Measurements from ENCODE around the gene AGAP1.

Gene AGAP1

DNA sequence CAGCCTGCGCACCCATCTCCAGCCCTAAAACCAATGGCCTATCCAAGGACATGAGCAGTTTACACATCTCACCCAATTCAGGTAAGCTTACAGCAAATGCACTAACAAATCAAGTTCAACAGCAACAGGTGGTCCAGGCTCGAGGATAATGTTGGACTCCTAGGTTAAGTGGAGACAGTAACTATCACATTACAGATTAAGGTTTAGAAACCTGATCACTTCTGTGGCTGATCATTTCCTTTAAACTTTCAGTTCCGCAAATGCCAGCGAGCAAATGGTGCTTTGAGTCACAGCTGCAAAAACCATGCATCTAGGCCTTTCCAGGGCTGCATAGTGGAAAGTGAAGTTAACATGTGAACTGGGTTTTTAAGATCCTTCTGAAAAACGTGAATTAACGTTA lies 415.0 kb downstream of the AGAP1 start:
- no peak for DNase-seq

DNA sequence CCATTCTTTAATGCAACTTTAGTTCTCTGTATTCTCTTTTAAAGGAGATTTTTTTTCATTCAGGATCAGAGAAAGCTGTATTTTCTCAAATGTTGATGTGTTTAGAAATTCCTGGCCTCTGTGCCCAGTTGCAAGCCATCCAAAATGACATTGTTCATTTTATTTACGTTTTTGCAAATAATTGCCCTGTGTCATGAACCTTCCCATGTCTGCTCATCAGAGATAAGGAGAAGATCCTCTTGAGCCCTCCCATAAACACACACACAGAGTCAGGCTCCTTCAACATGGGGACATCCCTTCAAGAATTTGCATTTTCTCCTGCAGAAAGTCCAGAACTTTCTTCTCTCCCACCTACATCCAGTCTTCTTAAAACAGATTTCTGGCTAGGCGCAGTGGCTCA lies 415.5 kb downstream of the AGAP1 start:
- no peak for DNase-seq

DNA sequence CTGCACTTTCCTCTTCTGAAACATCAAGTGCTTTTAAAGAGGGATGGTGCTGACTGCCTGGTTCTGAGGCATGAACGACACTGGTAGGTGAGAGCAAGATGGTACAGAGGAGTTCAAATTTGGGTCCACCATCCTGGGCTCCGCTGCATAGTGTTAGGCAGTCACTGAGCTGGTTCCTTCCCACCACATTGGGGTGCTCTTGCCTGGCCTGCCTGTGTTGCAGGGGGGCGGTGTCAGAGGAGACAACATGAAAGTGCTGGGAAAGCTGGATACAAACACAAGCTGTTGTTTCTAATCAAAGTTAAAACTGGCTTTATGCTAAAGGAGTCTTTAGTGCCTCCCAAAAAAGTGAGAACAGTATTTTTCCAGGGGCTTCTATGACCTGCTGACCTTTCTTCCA lies 416.2 kb downstream of the AGAP1 start:
- DNase-seq = no peak

DNA sequence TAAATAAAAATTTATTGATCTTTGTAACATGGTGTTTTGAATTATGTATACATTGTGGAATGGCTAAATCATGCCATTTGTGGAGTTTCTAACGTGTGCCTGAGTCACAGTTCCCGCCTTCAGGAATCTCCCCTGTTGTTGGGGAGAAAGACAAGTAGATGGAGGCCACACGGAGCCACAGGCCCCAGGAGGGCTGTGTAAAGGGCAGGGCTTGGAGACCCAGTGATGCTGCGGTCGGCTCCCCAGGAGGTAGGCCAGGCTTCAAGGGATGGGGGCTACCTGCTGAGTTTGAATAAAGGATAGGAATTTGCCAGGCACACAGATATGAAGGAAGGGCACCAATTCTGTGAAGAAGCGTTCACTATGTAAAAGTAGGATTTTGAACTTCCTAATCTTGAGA lies 417.3 kb downstream of the AGAP1 start:
- no peak for DNase-seq

DNA sequence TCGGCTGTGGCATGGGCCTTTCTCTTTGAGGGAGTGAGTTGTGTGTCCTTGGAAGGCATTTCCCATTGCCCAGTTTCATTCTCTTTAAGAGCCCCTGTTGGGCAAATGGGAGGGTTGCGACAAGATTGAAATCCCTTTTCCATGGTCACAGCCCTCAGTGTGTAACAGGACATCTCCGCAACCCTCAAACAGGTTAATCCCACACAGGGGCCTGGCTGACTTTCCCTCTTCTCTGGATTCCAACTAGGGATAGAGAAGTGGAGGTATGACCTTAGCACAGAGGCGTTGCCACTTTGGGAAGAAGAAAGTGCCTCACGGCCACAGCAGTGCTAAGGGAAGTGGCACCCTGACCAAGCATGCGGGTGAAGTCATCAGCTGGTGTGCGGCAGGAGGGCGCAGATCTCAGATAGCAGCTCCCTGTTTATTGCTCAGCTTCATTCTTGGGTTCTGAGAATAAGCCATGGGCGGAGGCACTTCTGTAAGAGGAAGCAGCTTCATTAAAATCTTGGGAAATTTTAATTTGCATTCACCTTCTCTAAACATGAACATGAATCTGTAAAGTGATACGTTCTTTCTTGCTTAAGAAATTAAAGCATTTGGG lies 417.9 kb downstream of the AGAP1 start:
- no peak for DNase-seq

DNA sequence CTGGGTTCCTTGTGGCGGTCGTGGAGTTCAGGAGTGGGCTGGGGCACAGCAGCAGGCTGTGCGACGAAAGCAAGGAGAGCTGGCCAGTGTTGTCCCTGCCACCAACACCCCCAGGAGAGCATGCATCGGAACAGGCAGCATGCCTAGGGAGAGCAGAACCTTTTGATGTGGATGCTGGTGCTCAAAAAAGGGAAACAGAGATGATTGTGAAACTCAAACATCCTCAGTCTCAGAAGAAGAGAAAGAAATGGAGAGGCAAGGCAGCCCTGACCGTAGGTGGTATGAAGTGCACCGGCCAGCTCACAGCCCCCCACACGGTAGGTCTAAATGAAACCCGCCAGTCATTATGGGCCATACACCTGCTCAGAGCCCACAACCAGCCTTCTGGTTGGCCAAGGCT lies 420.9 kb downstream of the AGAP1 start:
- DNase-seq = no peak

DNA sequence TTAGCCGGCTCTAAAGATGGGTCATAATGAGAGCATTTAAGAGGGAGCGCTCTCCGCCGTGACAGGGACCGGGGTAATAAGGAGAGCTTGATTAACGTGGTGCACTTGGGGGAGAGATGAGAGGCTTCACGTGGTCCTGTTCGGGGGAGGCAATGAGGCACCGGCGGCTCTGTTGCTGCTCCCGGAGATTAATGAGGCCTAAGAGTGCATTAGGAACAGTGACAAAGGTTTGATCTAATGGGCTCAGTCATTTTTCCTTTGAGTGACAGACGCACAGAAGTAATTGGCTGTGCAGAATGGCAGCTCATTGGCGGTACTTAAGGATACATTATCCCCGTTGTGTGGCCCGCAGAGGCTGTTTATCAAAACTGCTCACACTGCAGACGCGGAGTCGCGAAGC lies 423.7 kb downstream of the AGAP1 start:
- DNase-seq = no peak

DNA sequence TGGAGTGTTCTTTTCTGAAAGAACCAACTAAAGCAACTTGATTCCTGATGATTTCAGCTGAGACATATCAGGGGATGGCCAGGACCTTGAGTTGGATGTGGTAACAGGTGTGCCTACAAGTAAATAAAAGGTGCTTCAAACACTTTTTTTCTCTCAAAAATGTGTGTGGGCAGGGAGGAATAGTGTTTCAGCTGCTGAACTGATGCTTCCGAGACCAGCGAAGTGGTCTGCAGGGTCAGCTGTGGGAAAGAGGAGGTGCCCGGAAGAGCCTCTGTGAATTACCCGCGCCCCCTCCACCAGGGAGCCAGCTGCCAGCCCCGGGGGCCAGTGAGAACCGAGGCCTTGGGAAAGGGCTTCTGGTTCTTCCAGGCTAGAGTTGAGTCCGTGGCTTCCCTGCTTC lies 425.0 kb downstream of the AGAP1 start:
- DNase-seq = no peak

DNA sequence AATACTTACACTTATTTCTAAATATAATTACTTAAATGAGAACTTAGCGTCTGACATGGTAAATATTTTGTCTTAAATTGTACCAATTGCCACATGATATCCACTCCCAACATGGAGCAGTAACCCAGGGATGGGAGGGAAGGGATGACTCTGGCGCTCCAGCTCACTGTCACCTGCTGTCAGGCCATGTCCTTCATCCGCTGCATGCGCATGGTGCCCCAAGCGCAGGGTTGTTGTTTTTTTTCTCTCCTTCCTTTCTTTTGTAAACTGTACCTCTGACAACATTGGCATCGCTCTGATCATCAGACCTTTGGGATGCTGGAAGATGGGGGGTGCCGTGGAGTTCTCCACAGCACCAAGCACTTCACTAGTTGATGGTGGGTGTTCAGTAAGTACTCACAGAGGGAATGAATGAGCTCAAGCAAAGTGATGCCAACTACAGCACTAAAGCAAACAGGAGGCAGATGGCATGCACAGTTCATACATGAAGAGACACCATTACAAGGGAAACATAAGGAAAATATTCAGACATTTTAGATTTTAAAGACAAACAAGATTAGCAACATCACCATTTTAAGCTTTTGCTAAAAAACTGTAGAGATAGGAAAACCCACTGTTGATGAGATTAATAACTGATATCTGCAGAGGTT lies 426.5 kb downstream of the AGAP1 start:
- DNase-seq = no peak

DNA sequence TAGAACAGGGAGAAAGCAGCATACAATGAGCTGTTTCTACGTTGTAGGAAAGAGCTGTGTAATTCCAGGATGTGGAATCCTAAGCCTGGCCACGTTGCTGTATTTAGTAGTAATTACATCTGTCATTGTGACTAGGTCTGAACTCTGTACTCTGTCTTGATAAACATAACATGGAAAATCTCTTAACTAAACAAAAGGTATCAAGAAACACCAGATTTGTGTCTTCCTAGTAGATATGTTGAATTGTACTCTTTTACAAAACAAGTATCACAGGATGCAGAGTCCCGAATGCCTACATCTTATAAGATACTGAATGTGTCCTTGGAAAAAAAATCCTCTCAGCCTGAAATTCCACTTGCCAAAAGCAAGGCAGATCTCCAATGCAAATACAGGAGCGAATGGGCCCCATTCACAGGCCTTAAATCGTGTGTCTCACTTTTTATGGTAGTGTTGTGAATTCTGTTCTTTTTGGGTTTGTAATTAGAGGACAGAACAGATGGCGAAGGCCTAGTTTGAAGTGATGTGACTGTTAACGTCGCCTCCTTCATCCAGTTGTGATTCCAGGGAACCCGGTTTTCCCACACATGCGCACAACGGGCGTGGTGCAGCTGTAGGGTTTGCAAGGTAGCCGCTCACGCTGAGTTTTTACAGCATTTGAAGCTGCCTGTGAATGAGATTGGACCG lies 427.8 kb downstream of the AGAP1 start:
- DNase-seq = no peak

DNA sequence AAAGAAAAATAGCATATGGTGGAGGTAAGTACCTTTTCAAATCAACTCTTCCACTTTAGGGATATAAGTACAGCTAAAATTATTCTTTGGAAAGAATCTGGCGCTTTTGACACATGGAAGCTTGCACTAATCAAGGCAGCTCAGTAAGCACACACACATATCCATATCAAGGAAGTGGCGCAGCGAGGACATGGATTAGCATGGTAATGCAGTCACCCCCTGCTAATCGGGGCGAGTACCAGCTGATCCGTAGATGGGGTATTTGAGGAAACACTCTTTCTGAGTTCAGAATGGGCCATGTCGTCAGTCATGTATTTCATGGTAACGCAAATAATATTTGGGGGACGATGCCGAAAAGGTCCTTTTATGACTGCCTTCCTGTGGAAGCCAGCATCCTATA lies 429.0 kb downstream of the AGAP1 start:
- DNase-seq = no peak

DNA sequence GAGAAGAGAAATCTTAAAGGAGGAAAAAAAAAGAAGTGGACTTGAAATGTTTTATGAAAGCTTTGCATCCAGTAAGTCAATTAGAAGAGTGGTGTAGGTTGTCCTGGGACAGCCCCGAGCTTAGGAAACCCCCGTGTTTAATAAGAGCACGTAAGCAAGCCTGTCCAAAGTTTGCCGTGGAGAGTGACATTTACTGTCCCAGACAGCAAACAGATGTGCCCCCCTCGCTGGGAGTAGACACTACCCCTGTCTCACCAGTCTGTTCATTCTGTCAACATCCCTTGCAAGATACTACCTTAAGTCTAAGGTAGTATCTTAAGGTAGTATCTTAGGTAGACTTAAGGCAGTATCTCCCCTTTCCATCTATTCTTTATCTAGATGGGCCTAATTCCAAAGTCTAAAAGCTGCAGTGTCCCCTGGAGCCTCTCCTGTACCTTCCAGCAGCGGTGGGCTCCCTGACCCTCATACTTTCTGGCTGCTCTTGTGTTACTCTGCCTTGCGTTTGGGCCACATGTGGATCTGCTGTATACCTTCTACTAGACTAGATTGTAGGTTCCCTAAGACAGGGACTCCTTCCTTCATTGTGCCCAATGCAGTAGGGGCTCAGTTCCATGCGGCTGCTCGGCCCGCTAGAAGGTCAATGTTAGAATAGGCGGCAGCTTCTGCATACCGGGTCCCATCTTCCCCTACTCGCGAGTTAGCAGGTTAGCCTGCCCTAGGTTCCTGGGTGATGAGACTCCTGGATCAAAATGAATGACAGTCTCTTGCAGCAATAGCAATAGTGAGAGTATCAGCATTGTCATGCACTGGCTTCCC lies 430.2 kb downstream of the AGAP1 start:
- DNase-seq = no peak

DNA sequence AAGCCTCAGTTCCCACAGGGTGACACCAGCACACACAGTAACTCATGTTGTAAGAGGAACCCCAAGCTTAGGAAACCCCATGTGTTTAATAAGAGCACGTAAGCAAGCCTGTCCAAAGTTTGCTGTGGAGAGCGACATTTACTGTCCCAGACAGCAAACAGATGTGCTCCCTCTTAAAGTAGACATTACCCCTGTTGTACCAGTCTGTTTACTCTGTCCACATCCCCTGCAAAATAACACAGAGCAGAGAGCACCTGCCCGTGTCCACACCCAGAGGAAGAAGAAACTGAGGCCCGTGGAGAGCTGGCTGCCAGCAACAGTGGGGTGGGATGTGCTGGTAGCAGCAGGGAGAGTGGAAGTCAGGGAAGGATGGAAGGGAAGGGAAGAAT lies 430.8 kb downstream of the AGAP1 start:
- no peak for DNase-seq

DNA sequence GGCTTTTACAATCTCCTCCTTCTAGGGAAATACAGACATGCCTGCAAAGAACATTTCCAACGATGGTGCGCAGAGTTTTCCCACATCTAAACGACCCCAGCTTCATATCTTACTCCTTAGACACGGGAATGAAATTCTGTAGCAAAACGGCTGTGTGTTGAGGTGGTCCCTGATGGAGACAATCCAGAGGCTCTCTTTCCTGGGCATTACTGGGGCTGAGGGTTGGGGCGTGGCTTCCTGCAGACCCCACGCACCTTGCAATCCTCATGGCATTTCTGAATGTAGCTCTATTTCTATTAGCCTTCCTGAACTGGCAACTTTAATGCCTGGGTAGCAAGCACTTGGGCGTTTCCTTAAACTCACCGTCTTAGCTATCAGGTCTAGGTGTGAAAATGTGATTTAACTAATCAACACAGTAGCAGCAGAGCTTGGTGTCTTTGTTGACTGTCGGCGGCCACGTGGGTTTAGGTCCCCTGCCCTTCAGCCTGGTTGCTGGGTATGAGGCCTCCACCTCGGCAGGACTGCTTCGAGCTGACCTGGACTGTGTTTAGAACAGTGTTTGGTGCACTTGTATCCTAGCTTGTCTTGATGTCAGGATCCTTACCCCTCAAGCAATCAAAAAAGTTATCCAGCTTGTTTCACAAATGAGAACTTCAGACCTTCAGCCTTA lies 431.5 kb downstream of the AGAP1 start:
- DNase-seq = no peak

DNA sequence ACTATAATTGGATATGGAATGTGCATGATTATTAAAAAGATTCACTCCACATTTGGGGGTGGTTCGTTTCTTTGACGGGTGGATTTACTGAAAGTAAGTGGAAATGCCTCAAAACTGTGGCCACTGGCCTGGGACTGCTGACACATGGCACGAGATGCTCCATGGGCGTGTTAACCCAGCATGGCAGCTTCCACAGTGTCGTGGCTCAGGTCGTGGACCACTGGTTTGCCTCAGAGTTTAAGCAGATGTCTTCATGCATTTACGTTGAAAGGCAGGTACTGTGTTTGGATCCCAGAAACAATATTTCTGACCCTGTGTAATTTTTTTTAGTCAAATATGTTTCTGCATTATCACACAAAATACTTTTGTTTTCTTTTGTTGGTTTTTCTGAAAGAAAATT lies 432.4 kb downstream of the AGAP1 start:
- DNase-seq = no peak

DNA sequence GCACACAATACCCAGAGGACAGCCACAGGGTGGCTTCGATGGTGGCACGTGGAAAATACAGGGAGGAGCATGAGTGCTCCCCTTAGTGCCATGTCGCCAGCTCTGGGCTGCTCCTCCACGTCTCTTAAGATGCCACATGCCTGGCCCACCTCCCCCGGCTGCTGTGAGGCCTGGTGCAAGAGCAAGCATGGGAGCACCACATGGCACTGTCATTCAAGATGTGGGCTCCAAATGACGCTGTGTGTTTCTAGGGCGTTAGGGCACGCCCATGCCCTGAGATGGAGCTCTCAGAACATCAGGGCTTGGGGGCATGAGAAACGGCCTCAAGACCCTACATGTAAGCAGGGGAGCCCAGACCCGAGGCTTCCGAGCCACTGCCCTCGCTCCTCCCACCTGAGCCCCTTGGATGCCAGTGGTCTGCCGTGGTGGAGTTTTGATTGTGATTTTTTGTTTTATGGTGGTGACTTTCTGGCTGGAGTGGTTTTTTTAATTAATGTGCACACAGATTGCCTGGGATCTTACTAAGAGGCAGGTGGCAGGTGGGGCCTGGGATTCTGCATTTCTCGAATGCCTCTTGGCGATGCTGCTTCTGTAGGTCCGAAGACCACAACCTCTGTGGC lies 435.0 kb downstream of the AGAP1 start:
- DNase-seq = no peak

DNA sequence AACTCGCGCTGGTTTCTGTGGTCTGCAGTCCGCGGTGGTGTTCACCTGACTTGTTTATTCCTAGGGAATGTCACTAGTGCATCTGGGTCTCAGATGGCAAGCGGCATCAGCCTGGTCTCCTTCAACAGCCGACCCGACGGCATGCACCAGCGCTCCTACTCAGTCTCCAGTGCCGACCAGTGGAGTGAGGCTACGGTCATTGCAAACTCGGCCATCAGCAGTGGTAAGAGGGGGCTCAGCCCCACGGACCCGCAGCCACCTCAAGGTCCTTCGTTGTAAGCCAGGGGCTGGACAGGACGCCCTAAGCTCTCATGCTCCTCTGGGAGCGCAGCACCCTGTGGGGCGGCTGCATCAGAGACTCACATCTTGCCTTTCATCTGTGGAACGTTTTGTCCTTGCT lies 436.9 kb downstream of the AGAP1 start:
- DNase-seq = no peak

DNA sequence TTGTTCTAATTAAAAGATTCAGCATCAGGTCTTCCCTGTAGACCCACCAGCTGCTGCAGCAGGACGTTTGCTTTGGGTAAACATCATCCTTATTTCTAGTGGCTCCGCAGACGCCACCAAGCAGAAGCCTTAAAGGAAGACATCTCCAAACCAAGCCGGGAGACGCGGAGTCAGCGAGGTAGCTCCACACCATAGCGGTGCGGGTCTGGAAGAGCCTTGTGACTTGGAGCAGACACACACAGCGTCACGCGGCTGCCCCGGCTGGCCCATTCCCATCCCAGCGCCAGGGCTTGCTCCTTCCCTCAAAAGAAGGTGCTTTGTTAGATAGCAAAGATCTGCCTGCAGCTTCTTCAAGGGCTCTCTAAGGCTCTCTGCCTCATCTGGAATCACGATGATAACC lies 437.8 kb downstream of the AGAP1 start:
- no peak for DNase-seq

DNA sequence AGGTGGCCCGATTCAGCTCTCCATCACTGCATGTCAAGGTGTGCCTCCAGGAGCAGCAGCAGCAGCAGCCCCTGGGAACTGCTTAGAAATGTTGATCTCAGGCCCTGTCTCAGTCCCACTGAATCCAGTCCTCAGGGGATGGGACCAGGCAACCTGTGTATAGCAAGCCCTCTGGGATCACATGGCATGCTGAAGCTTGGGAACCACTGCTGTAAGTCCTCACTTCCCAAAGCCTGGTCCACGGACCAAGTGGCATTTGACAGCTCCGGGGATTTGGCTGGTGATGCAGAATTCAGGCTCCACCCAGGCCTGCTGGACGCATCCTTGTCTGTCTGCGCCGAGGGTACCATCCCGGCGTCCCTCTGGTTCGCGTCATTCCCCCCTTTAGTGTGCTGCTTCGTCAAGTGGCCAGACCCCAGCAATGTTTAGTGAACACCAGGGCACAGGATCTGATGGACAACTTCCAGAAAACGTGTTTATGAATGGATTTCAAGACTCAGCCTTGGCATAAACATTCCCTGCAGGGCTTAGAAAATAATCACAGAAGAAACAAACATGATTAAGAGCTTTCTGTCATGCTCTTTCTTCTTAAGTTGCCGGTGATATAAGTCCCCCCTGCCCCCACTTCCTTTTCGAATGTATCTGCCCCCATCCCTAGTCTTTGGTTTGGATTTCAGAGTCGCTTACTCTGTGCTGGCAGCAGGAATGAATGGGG lies 440.4 kb downstream of the AGAP1 start:
- DNase-seq = no peak

DNA sequence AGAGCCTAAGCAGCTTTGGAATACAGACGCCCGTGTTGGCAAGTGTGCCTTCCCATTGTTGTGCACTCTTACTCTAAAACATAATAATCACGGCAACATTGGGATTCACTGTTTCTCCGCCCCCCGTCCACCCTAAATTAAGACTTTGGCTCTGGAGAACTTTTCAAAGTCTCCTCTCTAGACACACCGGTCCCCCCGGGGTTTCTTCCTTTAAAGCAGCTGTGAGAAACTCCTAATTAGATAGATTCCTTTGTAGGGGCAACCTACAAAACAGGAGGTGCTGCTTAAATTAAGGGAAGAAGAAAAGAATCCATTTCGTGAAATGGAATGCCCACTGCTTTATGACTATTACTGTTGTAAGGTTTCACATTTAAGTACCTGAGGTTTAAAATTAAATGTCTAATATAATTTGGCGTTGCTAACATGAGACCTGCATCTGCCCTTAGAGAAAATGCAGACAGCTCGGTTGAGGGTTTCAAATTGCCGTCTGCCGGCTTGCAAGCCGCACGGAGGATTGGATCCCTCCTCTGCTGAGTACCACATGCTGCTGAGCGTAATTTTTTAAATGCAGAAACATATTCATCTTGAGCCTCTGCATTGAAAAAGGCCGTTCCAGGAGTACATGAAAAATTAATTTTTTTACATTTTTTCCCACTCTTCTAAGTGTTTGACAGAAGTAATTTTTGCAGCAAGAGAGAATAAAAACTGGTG lies 441.1 kb downstream of the AGAP1 start:
- no peak for DNase-seq

DNA sequence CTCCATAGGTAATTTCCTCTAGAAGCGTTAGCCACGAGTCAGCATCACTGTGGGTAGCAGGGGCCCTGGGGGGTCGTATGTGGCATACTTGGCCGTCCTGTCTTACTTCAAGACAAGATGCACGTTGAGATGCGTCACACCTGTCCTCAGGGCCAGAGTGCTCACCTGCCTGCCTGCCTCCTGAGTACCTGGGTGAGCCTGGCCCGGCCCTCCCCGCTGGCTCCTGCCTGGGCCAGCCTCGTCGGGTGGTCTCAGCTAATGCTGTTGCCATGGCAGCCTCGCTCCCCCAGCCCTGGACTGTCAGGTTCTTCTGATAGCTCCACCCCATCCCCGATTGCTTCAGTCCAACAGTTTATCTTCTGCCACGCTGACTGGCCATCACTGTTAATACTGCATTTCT lies 441.9 kb downstream of the AGAP1 start:
- no peak for DNase-seq

Data from activated CD4-positive, alpha-beta T cell treated with anti-CD3 and anti-CD28 coated beads, Interleukin-10, Interleukin-2, amounts not matched to agents 100 ng/mL and 50 ng/mL, durations not matched to agents 16 hours and 8 hours (primary cell).